Natural killer cell treated with Interleukin-12 subunit alpha and Interleukin-12 subunit beta and Interleukin-15 and Interleukin-18, amount 100 ng/mL, for 72 hours (primary cell): ENCODE results near the gene NTF3. TPM values are rescaled to one million over a fixed set of nuclear protein-coding genes. Genes with fewer than 3 reads are reported as not detected.

Experiments
- ATAC-seq, 2 donors: fragments of 150-1000 bp; cut with Tn5 transposase in 1 of 2; sonication (Bioruptor Pico), chemical (Tn5 transposase) in 1 of 2; 2 replicates each; pipeline ENCODE4 v1.10.0; 2021
- DNase-seq: peaks from one replicate; pipeline ENCODE4 v3.0.0; 2022; ENCODE audit warnings: low spot score
- H3K27ac Mint-ChIP-seq, 2 donors: 1 replicate in 1 of 2; 2 replicates in 1 of 2; pipeline ENCODE4 v1.8.0; 2022; ENCODE audit warnings: mixed read lengths in 2 of 2, mild to moderate bottlenecking in 1 of 2, moderate library complexity in 1 of 2
- H3K27me3 Mint-ChIP-seq, 2 donors: 1 replicate in 1 of 2; 2 replicates in 1 of 2; pipeline ENCODE4 v1.8.0; 2022; ENCODE audit warnings: mixed read lengths in 2 of 2
- H3K36me3 Mint-ChIP-seq: one replicate; pipeline ENCODE4 v1.8.0; 2022; ENCODE audit warnings: mixed read lengths
- H3K4me1 Mint-ChIP-seq, 2 donors: 1 replicate in 1 of 2; 2 replicates in 1 of 2; pipeline ENCODE4 v1.8.0; 2022; ENCODE audit warnings: low read depth in 2 of 2, mixed read lengths in 2 of 2, mild to moderate bottlenecking in 1 of 2
- H3K4me3 Mint-ChIP-seq: one replicate; pipeline ENCODE4 v1.8.0; 2022; ENCODE audit warnings: mixed read lengths
- H3K9me3 Mint-ChIP-seq: 2 replicates; pipeline ENCODE4 v1.8.0; 2022; ENCODE audit warnings: mixed read lengths
- total RNA-seq, 2 donors: library from RNA; stranded (reverse); gene quantifications; one replicate each; pipeline ENCODE4 v1.2.3, GENCODE V29; 2022

The NTF3 gene
- not detected for total RNA-seq

DNA sequence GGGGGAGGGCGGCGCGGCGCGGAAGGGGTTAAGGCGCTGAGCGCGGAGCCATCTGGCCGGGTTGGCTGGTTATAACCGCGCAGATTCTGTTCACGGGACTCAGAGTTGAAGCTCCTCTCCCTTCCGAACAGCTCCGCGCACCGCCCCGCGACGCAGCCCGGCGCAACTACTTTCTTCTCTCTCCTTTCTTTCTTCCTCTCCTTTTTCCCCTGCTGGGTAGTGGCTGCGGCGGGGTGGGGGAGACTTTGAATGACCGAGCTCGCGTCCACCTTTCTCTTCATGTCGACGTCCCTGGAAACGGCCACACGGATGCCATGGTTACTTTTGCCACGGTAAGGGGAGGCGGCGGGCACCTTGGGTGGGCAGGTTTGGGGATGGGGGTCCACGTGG, at the start of gene NTF3:
Gene NTF3, plus strand, starts transcription at position 98 of the 390 bp plus-strand sequence. Its CDS starts 217 bp downstream, at position 315.
- Mint-ChIP-seq H3K4me3 (no peak within 1 kb of the TSS), H3K4me1 (peaks cover 0 to 3% of the 10 kb centered on the region in 2 donors), H3K27me3 (peaks cover 35 to 41% of the 10 kb centered on the region in 2 donors), H3K27ac (no peak within 1 kb of the TSS), H3K9me3 (no peaks in the 10 kb centered on the region), H3K36me3 (no peaks in the 10 kb centered on the region)
- ATAC-seq: no peak
- no peak for DNase-seq

DNA sequence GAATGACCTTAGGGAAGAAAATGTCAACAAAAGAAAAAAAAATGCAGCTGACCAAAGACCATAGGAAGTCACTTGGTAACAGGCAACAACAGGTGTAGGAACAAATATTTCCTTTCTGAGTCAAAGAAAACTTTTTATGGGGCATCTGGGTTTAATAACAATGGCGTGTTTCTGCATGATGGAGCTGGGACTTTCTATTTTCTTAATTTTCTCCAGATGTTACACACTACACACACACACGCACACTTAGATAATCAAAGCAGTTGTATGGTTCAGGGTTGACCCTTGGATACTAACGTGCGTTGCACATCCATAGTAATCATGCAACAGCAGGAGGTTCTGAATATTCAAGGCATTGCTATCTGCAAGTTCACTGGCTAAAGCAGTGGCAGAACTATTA, 47.9 kb upstream of the NTF3 start:
- no peak overlapping the region for H3K4me3 Mint-ChIP-seq
- no peak overlapping the region for H3K27ac Mint-ChIP-seq
- DNase-seq (no peak), ATAC-seq (no peak)
- H3K4me1 Mint-ChIP-seq: no peaks in the 10 kb centered on the region
- H3K27me3 Mint-ChIP-seq: peaks cover 8 to 11% of the 10 kb centered on the region in 2 donors
- no peaks in the 10 kb centered on the region for H3K9me3 Mint-ChIP-seq
- H3K36me3 Mint-ChIP-seq: no peaks in the 10 kb centered on the region

DNA sequence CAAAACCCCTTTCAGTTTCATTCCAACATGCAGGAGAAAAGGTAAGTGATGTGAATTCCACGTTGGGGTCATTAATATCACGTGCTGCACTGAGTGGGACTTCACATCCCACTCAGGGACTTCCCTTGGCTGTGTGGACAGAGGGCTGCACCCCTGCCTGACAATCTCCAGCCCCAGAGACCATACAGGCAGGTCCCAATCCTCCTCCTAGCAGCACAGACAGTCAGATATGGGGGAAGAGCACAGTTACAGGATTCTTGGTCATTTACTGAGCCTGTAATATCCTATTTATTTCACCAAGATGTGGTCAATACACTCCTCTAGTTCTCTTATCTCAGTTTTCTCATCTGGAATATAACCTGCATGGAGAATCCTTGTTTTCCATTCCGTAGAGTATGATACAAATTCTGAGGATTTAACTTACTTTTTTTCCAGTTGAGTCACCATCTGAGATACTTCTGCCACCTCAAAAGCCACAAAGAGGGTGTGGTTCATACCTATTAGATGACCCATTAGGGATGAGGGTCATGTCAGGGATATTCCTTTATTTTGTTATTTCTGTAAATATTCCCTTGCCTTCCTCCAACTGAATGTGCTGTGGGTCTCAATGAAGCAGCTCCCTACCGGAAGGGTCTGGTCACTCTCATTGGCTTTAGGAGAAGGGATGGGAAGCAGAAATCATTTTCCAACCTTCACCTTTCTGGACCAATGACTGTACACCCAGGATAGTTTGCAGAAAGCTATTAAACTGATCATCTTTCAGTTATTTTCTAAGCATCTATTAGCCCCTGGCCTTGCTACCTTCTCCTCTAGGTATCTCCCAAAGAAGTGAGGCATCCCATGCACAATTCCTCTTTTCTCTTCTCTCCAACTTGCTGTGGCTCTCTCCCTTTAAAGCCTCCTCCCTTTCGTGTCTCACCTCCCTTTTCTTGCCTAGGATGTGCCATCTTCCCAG, 43.0 kb upstream of the NTF3 start:
- H3K27me3 Mint-ChIP-seq: peaks cover 18 to 25% of the 10 kb centered on the region in 2 donors
- no peaks in the 10 kb centered on the region for H3K36me3 Mint-ChIP-seq
- no peak overlapping the region for H3K27ac Mint-ChIP-seq
- no peak overlapping the region for H3K4me3 Mint-ChIP-seq
- H3K9me3 Mint-ChIP-seq: no peaks in the 10 kb centered on the region
- no peak for DNase-seq
- H3K4me1 Mint-ChIP-seq: no peaks in the 10 kb centered on the region
- no peak for ATAC-seq

DNA sequence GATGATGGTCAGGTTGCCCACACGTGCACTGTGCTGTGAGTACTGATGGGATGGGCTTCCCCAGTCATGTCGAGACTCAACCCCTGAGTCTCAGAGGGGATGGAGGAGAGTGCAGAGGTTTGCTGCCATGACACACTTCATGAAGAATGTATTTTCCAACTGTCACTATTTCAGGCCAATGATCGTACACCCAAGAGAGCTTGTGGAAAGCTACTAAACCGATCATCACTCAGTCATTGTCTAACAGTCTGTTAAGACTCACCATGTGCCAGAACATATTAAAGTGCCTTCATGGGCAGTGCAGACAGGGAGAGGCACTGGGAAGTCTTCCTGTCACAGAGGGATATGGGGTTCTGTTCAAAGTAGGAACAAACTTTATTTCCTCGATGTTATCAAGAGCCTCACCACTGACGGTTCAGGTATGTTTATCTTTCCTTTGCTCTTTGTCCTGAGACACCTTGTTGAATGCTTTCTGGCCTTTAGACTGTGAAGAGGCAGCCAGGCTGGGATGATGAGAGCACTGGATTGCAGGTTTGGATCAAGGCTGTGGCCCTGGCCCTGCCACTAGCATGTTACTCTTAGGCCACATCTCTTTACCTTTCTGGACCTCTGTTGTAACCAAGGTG, 41.6 kb upstream of the NTF3 start:
- Mint-ChIP-seq H3K4me1 (no peaks in the 10 kb centered on the region), H3K36me3 (no peaks in the 10 kb centered on the region), H3K9me3 (no peaks in the 10 kb centered on the region), H3K27ac (no peak overlapping the region), H3K4me3 (no peak overlapping the region), H3K27me3 (peaks cover 23 to 33% of the 10 kb centered on the region in 2 donors)
- DNase-seq: no peak
- no peak for ATAC-seq

DNA sequence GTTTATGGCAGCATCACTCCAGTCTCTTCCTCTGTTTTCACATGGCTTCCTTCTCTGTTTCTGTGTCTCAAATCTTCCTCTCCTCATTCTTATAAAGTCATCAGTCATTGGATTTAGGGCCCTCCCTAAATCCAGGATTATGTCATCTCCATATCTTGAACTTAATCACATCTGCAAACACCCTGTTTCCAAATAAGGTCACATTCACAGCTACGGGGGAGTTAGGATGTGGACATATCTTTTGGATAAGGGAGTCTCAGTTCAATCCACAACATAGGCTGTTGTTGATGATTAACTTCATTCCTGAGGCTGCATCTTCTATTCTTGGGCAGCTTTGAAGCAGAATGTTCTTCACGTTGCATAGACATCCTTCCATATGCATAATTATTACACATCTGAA, 40.3 kb upstream of the NTF3 start:
- H3K27ac Mint-ChIP-seq: no peak overlapping the region
- no peak overlapping the region for H3K4me3 Mint-ChIP-seq

DNA sequence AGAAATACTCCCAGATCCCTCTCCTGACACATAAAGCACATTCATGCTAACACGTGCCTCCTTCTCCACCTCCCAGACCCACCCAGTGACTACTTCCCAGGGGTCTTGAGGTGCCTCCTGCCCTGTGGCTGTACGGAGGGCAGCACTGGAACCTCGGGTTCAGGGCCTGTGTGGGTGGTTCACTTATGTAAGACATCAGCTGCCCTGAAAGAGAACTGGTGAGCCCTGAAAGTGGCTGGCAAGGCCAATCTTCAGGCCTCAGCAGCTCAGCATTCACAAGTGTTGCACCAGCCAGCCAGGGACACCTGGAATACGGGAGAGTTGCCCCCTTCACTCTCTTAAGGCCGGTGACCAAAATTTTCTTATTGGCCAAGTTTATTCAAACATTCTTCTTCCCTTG, 38.9 kb upstream of the NTF3 start:
- Mint-ChIP-seq H3K4me3 (no peak overlapping the region), H3K27ac (no peak overlapping the region), H3K27me3 (peaks cover 28 to 32% of the 10 kb centered on the region in 2 donors), H3K9me3 (no peaks in the 10 kb centered on the region), H3K36me3 (no peaks in the 10 kb centered on the region), H3K4me1 (no peaks in the 10 kb centered on the region)
- ATAC-seq (no peak), DNase-seq (no peak)

More for the DNA sequence above, 40.3 kb upstream of the NTF3 start:
- Mint-ChIP-seq H3K9me3 (no peaks in the 10 kb centered on the region), H3K4me1 (no peaks in the 10 kb centered on the region), H3K27me3 (peaks cover 28 to 40% of the 10 kb centered on the region in 2 donors), H3K36me3 (no peaks in the 10 kb centered on the region)
- DNase-seq: no peak
- ATAC-seq: no peak

DNA sequence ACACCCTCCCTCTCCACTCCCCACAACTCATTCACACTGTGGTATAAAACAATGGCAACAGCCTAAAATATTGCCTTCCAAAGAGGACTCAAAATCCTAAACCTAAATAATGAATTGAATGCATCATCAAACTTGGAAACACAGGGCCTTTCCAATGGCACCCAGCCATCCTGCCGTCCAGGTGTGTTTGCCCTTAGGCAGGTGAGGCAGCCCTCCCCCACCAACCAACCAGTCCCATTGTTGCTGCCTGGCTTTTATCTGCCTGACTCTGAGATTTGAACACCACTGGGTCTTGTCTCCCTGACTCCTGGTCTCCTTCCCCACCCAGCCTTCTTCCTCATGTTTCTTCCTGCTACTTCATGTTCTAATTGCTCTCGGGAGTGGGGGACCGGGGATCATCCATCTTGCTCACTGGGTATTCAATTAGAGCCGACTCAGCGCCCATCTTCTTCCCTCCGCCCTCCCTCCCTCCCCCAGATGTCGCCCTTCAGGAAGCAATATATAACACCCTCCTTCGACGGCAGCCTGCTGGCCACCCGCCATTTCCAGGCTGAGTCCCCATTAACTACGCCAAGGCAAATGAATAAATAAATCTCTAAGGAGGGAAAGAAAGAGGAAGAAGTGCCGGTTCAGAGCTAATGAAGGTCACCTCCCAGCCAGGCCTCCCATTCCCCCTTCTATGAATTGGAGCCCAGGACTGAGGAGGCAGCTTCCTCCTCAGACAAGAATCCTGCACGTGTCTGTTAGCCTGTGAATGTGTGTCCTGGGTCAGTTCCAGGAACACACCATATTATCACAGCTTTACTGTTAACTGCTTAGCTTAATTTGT, 36.3 kb upstream of the NTF3 start:
- ATAC-seq: no peak
- no peak for DNase-seq
- no peaks in the 10 kb centered on the region for H3K36me3 Mint-ChIP-seq
- H3K27me3 Mint-ChIP-seq: peaks cover 30 to 41% of the 10 kb centered on the region in 2 donors
- H3K4me3 Mint-ChIP-seq: no peak overlapping the region
- no peak overlapping the region for H3K27ac Mint-ChIP-seq
- H3K4me1 Mint-ChIP-seq: no peaks in the 10 kb centered on the region
- H3K9me3 Mint-ChIP-seq: no peaks in the 10 kb centered on the region

DNA sequence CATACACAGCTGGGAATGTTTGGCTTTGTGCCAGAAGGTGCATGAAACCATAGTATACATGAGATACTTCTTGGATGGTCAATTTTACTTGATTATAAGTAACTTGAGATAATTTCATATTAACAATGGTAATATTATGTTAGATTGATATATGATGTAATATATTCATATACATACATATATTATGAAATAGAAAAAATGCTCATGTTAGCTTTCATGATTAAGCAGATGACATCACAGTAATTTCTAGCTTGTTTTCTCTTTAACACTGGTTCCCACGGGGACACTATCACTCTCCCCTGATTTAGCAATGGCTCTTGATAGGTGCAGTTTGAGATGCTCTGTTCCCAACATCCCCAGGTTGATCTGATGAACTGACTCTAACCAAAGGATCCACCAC, 35.4 kb upstream of the NTF3 start:
- DNase-seq (no peak), ATAC-seq (no peak)
- Mint-ChIP-seq H3K27me3 (peaks cover 28 to 38% of the 10 kb centered on the region in 2 donors), H3K27ac (no peak overlapping the region), H3K4me1 (no peaks in the 10 kb centered on the region), H3K9me3 (no peaks in the 10 kb centered on the region), H3K36me3 (no peaks in the 10 kb centered on the region), H3K4me3 (no peak overlapping the region)

DNA sequence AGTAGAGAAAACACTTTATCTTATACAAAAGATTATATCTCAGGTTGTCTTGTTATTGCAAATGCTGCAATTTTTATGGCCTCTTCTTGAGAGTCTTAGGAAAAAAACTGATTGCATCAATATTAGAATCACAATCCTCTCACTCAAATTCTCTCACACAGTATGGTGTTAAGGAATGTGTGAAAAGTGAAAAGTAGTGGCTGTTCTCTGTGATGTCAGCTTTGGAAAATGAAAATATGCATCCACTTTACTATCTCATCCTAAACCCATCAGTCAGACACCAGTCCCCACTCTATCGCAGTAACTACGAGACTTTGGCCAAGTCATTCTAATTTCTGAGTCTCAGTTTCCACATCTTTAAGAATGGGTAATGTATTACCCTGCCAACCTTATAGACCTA, 32.6 kb upstream of the NTF3 start:
- DNase-seq (no peak), ATAC-seq (no peak)
- Mint-ChIP-seq H3K27ac (no peak overlapping the region), H3K9me3 (no peaks in the 10 kb centered on the region), H3K27me3 (peaks cover 33 to 45% of the 10 kb centered on the region in 2 donors), H3K36me3 (no peaks in the 10 kb centered on the region), H3K4me1 (no peaks in the 10 kb centered on the region), H3K4me3 (no peak overlapping the region)

DNA sequence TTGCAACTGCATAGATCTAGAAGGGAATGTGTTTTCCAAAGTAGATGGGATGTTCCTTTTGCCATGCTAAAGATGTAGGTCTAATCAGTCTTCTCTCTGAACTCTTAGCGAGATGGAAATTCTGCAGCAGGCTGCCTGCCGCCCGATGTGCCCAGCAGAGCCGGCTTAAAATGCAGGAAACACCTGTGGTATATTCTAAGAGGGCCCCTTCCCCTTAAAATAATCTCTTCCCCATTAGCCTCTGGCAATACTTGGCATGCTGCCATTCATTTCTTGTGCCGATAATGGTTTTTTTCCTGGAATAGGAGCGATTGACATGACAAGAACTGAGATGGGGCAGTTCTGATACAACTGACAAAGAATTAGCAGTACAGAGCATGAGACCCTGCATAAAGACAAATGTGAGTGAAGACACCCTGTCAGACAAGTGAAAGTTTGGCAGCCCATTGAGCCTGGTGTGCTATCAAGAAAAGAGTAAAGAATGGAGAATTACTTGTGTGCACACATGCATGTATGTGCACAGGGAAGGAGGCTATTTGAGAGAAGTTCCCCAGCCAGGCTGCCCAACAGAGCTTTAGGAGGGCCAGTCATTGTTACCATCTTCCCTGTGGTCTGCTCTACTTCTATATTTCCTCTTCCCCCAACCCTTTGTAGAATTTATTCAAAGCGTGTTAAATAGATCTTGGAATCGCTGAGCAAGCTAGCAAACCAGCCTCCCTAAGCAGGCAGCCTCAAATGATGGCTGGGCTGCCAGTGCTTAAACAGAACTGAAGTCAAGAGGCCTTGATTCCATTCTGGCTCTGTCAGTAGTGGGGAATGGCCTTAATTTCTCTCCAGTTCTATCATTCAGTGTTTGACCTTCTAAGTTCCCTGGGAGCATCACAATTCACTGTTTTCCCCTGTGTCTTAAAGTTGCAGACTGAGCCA, 29.6 kb upstream of the NTF3 start:
- Mint-ChIP-seq H3K27me3 (peaks cover 23 to 49% of the 10 kb centered on the region in 2 donors), H3K4me3 (no peak overlapping the region), H3K9me3 (no peaks in the 10 kb centered on the region), H3K27ac (no peak overlapping the region), H3K36me3 (no peaks in the 10 kb centered on the region), H3K4me1 (no peaks in the 10 kb centered on the region)
- DNase-seq (no peak), ATAC-seq (no peak)

DNA sequence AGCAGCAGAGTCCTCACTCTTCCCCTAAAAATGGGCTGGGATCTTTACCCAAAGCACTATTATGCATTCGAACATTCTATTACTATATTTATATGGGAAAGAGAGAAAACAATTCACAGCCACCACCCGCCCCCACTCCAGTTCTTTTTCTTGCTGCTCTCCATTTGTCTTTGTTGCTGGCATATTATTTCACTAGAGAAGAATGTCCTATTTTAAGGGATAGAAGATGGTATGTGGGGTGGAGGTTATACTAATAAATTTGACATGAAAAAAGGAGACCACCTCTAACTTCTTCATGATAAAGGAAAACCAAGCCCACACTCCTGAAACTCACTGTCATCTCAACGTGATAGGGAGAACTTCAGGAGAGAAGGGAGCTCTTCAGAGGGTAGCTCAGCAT, 28.5 kb upstream of the NTF3 start:
- Mint-ChIP-seq H3K27me3 (peaks cover 22 to 56% of the 10 kb centered on the region in 2 donors), H3K27ac (no peak overlapping the region), H3K4me3 (no peak overlapping the region), H3K36me3 (no peaks in the 10 kb centered on the region), H3K4me1 (no peaks in the 10 kb centered on the region), H3K9me3 (no peaks in the 10 kb centered on the region)
- ATAC-seq (no peak), DNase-seq (no peak)

DNA sequence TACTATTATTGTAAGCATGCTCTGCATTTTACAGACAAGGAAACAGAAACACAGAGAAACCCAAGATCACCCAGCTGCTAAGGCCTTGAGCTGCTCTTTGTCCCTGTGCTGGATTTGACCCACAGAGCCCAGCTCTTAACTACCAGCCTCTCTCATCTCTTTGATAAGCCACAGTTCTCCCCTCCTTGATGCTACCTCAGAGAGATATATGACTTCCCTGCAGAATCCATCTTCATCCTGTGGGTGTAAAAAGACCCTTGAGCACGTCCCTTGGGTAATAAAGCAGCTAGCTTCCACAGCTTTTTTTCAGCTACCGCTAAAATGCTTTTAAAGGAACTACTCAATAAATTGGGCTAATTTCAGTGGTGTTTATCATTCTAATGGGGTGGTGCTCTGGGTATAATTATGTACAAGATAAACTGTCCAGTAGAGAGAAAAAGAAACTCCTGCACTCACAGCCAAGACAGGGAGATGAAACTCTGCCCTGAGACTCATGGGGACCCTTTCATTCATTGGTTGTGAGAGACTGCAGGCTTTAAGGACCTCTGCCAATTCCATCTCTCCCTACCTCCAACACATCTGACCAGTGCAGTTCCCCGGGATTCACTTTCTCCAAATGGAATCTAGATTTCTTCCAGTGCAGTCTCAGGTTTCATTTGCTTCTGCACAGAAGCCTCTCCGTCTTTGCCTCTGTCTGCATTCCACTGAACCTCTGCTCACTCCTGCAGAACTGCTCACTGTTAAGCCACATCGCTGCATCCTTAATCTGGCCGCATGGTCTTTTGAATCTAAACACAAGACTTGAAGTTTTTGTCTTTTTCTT, 24.7 kb upstream of the NTF3 start:
- Mint-ChIP-seq H3K9me3 (no peaks in the 10 kb centered on the region), H3K36me3 (no peaks in the 10 kb centered on the region), H3K4me1 (no peaks in the 10 kb centered on the region), H3K4me3 (no peak overlapping the region), H3K27me3 (peaks cover 11 to 57% of the 10 kb centered on the region in 2 donors), H3K27ac (no peak overlapping the region)
- DNase-seq: no peak
- no peak for ATAC-seq
